ENCODE data around the gene POLR3H. TPM values are rescaled to one million over a fixed set of nuclear protein-coding genes. Genes with fewer than 3 reads are reported as not detected.

Gene POLR3H
- total RNA-seq, 1 donor from 2014 or later: 46.6 TPM

DNA sequence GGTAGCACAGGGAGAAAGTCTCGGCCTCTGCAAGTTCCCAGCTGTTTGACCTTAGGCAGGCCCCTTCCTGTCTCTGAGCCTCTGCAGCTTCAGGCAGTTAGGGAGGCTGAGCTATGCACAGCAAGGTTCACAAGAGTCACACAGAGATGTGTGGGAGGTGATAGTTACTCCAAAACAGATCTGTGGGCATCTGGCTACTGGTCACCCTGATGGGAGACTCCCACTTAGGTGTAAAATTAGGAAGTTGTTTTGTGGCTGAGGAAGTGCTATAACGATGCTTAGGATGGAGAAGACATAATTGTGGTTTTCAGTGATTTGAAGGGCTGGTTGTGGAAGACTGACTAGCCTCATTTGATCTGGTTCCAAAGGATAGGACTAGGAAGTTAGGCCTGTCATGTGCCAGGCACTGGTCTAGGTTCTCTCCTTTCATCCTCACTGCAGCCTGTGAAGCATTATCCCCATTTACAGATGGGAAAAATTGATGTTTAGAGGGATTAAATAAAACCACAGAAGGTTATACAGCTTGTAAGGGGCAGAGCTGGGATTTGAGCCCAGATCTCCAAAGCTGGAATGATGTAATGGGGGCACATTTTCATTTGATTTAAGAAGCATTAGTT is 61.8 kb downstream of the POLR3H start:
- H3K27ac Mint-ChIP-seq: peak overlapping the region; percentile 21
- H3K27me3 Mint-ChIP-seq: no peaks in the 10 kb centered on the region
- H3K4me1 Mint-ChIP-seq (ENCODE audit: unreplicated experiment): peaks cover 30% of the 10 kb centered on the region
- H3K36me3 Mint-ChIP-seq: no peaks in the 10 kb centered on the region
- TF ChIP-seq, protein P1, sequence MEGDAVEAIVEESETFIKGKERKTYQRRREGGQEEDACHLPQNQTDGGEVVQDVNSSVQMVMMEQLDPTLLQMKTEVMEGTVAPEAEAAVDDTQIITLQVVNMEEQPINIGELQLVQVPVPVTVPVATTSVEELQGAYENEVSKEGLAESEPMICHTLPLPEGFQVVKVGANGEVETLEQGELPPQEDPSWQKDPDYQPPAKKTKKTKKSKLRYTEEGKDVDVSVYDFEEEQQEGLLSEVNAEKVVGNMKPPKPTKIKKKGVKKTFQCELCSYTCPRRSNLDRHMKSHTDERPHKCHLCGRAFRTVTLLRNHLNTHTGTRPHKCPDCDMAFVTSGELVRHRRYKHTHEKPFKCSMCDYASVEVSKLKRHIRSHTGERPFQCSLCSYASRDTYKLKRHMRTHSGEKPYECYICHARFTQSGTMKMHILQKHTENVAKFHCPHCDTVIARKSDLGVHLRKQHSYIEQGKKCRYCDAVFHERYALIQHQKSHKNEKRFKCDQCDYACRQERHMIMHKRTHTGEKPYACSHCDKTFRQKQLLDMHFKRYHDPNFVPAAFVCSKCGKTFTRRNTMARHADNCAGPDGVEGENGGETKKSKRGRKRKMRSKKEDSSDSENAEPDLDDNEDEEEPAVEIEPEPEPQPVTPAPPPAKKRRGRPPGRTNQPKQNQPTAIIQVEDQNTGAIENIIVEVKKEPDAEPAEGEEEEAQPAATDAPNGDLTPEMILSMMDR (conservative IDR thresholded peaks at IDR 0.05): no peak
- no peaks in the 10 kb centered on the region for H3K9me3 Mint-ChIP-seq
- no peak for DNase-seq (ENCODE audit: extremely low spot score, unreplicated experiment)
- no peak overlapping the region for H3K4me3 Mint-ChIP-seq

DNA sequence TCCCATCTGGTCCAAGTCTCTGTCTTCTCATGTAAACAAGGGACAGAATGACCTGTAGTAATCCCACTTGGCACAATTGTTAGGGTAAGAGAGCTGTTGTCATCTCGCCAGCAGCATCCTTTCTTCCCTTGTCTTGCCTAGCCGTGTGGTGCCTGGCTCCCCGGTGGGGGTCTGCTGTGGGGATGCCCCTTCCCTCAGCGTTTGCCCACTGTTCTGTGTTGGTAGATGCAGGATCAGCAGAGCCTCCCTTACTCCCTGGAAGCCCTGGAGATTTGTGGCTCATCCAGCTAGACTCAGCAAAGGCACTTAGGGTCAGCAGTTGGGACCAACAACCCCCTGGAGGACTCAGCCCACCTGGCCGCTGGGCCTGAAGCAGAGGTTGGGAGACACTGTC is 62.3 kb downstream of the POLR3H start:
- TF ChIP-seq, protein P1 (conservative IDR thresholded peaks at IDR 0.05): no peak
- DNase-seq (ENCODE audit: extremely low spot score, unreplicated experiment): no peak
- no peaks in the 10 kb centered on the region for H3K36me3 Mint-ChIP-seq
- H3K9me3 Mint-ChIP-seq: no peaks in the 10 kb centered on the region
- no peak overlapping the region for H3K27ac Mint-ChIP-seq
- no peak overlapping the region for H3K4me3 Mint-ChIP-seq
- peaks cover 26% of the 10 kb centered on the region for H3K4me1 Mint-ChIP-seq (ENCODE audit: unreplicated experiment)
- no peaks in the 10 kb centered on the region for H3K27me3 Mint-ChIP-seq

DNA sequence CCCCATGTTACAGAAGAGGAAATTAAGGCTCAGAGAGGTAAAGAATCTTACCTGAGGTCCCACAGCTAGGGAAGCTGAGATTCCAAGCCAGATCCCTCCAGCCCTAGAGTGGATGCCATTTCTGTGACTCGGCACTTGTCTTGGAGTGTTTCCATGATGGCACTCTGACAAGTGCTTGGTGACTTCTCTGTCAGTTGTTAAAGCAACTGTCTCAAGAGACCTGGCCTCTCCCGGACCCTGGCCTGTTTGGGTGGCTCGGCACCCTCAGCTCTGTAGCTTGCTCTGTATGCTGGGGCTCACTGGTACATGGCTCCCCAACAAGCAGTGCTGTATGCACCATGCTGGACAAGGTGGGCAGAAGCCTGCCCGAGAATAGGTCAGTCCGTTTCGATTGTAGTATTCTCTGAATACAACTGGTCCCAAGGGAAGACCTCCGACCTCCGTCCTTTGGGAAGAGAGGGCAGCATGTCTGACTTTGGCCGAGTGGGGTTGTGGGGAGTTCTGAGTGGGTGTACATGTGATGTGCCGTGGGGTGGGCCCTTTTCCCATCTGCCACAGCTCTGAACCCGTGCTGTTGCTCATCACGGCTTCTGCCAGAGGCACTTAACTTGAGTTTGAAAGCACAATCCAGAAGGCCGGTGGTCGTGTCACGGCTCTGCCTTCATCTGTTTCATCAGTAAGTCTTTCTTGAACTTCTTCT is 63.0 kb downstream of the POLR3H start:
- TF ChIP-seq, protein P1 (conservative IDR thresholded peaks at IDR 0.05): no peak
- Mint-ChIP-seq H3K36me3 (no peaks in the 10 kb centered on the region), H3K27ac (peak overlapping the region; percentile 3), H3K4me3 (no peak overlapping the region), H3K9me3 (no peaks in the 10 kb centered on the region), H3K27me3 (no peaks in the 10 kb centered on the region), H3K4me1 (ENCODE audit: unreplicated experiment) (peaks cover 23% of the 10 kb centered on the region)
- no peak for DNase-seq (ENCODE audit: extremely low spot score, unreplicated experiment)

DNA sequence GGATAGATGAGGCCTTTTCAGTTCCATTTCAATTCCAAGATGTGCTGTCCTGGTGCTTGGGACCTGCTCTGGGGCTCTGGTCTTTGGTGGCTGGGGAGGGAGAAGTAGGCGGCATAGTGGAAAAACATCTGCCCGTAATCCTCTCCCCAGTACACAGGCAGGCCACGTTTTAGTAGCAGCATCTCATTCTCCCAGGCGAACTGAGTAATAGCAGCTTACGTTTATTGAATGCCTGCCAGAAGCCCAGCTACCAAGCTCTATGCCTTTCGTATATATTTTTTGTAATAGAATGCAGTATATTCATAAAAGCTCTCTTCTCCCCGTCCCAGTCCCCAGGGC is 63.9 kb downstream of the POLR3H start:
- Mint-ChIP-seq H3K4me3 (no peak overlapping the region), H3K9me3 (no peaks in the 10 kb centered on the region), H3K27me3 (no peaks in the 10 kb centered on the region), H3K36me3 (no peaks in the 10 kb centered on the region), H3K27ac (peak overlapping the region; percentile 3), H3K4me1 (ENCODE audit: unreplicated experiment) (peaks cover 20% of the 10 kb centered on the region)
- DNase-seq (ENCODE audit: extremely low spot score, unreplicated experiment): no peak
- TF ChIP-seq, protein P1 (conservative IDR thresholded peaks at IDR 0.05): no peak

DNA sequence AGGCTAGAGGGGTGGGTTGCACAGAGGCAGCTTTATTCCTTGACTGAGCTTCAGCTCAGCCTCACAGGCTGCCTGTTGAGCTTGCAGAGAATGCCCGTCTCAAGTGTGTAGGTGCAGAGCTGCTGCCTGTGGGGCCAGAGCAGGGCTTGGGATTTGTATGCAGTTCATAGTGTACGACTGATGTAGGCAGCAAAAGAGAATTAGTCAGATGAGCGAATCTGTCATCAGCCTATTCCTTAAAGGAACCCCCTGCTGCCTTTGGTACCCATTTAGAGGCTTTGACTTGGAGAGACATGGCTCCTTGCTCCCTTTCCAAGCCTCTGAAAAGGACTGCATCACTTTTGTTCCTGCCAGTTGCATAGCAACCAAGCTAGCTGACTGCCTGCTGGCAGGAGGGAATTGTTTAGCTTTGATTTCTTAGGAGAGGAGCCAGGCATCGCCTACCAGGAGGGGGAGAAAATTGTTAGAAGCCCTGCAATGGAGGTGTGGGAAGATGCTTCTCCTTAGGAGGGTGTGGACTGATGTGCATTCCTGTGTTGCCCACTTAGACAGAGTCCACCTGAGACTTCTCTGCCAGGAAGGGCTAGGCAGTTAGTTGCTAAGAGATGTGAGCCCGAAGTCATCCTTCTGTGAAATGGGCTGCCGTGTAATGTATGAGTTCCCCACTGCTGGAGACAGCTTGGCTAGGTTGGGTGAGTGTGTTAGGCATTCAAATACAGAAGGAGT is 64.4 kb downstream of the POLR3H start:
- Mint-ChIP-seq H3K4me3 (no peak overlapping the region), H3K4me1 (ENCODE audit: unreplicated experiment) (peaks cover 20% of the 10 kb centered on the region), H3K9me3 (no peaks in the 10 kb centered on the region), H3K27me3 (no peaks in the 10 kb centered on the region), H3K27ac (peak overlapping the region; percentile 55), H3K36me3 (no peaks in the 10 kb centered on the region)
- no peak for DNase-seq (ENCODE audit: extremely low spot score, unreplicated experiment)
- TF ChIP-seq, protein P1 (conservative IDR thresholded peaks at IDR 0.05): peak; percentile 44
